Osteocyte (in vitro differentiated cells): ENCODE data around the gene CADM2. TPM values are rescaled to one million over a fixed set of nuclear protein-coding genes. Genes with fewer than 3 reads are reported as not detected.

ENCODE experiments used
- DNase-seq: peaks from one replicate; pipeline ENCODE4 v3.0.0; 2021; ENCODE audit warnings: mixed read lengths; ENCODE audit not compliant: unreplicated experiment; ENCODE audit errors: extremely low spot score
- H3K27ac Mint-ChIP-seq: one replicate; pipeline ENCODE4 v1.8.0; 2021; ENCODE audit warnings: mild to moderate bottlenecking, mixed read lengths; ENCODE audit not compliant: unreplicated experiment
- H3K27me3 Mint-ChIP-seq: one replicate; pipeline ENCODE4 v1.8.0; 2021; ENCODE audit warnings: mixed read lengths; ENCODE audit not compliant: unreplicated experiment
- H3K36me3 Mint-ChIP-seq: one replicate; pipeline ENCODE4 v1.8.0; 2021; ENCODE audit warnings: mixed read lengths; ENCODE audit not compliant: unreplicated experiment
- H3K4me1 Mint-ChIP-seq: one replicate; pipeline ENCODE4 v1.8.0; 2021; ENCODE audit warnings: mixed read lengths; ENCODE audit not compliant: unreplicated experiment
- H3K4me3 Mint-ChIP-seq: one replicate; pipeline ENCODE4 v1.8.0; 2021; ENCODE audit warnings: mild to moderate bottlenecking, moderate library complexity, mixed read lengths; ENCODE audit not compliant: unreplicated experiment
- H3K9me3 Mint-ChIP-seq: one replicate; pipeline ENCODE4 v1.8.0; 2021; ENCODE audit warnings: mixed read lengths; ENCODE audit not compliant: unreplicated experiment
- total RNA-seq: library from RNA; stranded (reverse); gene quantifications from 2 replicates; pipeline ENCODE4 v1.2.1, GENCODE V29; 2021
- TF ChIP-seq, protein P1 (sequence below): fragments of 200-600 bp; sonication (generic); IDR thresholded peaks from 2 replicates; pipeline ENCODE4 v1.5.0; 2021; ENCODE audit warnings: antibody characterized with exemption, mild to moderate bottlenecking, moderate library complexity

The CADM2 gene
- total RNA-seq, 1 donor from 2014 or later = 1.5 TPM

DNA sequence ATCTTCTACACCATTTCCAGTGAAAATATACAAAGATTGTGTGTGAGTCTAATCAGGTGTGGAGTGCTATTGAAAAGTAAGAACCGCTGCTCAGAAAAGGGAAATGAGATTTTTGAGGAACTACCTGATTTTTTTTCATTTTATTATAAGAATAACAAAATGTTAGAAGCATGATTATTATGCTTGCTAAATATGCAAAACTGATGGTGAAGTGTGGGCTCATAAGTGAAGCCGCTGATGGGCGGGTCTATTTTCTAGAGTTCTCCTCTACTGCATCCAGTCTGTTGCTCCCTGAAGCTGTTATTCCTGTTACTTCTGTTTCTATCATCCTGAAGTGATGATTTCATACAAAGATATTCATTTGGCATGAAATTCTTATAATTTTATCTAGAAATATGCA lies 612.0 kb downstream of the CADM2 start:
- H3K4me3 Mint-ChIP-seq = no peak overlapping the region
- no peaks in the 10 kb centered on the region for H3K9me3 Mint-ChIP-seq
- H3K27ac Mint-ChIP-seq = no peak overlapping the region
- DNase-seq = no peak
- no peaks in the 10 kb centered on the region for H3K27me3 Mint-ChIP-seq
- peaks cover 17% of the 10 kb centered on the region for H3K4me1 Mint-ChIP-seq
- TF ChIP-seq, protein P1, sequence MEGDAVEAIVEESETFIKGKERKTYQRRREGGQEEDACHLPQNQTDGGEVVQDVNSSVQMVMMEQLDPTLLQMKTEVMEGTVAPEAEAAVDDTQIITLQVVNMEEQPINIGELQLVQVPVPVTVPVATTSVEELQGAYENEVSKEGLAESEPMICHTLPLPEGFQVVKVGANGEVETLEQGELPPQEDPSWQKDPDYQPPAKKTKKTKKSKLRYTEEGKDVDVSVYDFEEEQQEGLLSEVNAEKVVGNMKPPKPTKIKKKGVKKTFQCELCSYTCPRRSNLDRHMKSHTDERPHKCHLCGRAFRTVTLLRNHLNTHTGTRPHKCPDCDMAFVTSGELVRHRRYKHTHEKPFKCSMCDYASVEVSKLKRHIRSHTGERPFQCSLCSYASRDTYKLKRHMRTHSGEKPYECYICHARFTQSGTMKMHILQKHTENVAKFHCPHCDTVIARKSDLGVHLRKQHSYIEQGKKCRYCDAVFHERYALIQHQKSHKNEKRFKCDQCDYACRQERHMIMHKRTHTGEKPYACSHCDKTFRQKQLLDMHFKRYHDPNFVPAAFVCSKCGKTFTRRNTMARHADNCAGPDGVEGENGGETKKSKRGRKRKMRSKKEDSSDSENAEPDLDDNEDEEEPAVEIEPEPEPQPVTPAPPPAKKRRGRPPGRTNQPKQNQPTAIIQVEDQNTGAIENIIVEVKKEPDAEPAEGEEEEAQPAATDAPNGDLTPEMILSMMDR = no peak
- H3K36me3 Mint-ChIP-seq = no peaks in the 10 kb centered on the region

DNA sequence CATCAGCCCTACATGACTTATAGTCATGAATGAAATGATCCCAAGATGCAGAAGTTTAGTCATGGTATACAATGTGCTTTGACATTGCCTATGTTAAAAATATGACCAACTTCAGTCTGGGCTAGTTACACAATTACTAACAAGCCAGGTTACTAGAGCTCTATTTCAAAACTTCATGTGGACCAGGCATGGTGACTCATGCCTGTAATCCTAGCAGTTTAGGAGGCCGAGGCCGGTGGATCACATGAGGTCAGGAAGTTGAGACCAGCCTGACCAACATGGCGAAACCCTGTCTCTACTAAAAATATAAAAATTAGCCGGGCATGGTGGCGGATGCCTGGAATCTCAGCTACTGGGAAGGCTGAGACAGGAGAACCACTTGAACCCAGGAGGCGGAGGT lies 613.0 kb downstream of the CADM2 start:
- no peak for DNase-seq
- no peak overlapping the region for H3K27ac Mint-ChIP-seq
- H3K27me3 Mint-ChIP-seq = no peaks in the 10 kb centered on the region
- H3K4me1 Mint-ChIP-seq = peaks cover 17% of the 10 kb centered on the region
- H3K9me3 Mint-ChIP-seq = peaks cover 7% of the 10 kb centered on the region
- H3K36me3 Mint-ChIP-seq = no peaks in the 10 kb centered on the region
- H3K4me3 Mint-ChIP-seq = no peak overlapping the region
- TF ChIP-seq, protein P1 = no peak

DNA sequence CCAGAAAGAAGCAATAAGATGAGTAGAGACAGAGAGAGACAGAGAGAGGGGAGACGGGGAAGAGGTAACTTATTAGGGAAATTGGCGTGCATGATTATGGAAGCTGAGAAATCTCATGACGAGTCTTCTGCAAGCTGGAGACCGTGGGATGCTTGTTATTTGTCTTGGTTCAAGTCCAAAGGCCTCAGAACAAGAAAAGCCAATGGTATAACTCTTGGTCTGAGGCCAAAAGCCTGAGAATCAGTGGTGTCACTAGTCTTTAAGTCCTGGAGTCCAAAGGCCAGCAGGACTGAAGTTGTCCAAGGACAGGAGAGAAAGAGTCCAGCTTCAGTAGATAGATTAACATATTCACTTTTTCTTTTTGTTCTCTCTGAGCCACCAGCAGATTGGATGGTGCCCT lies 613.6 kb downstream of the CADM2 start:
- no peak overlapping the region for H3K27ac Mint-ChIP-seq
- TF ChIP-seq, protein P1 = no peak
- DNase-seq = no peak

DNA sequence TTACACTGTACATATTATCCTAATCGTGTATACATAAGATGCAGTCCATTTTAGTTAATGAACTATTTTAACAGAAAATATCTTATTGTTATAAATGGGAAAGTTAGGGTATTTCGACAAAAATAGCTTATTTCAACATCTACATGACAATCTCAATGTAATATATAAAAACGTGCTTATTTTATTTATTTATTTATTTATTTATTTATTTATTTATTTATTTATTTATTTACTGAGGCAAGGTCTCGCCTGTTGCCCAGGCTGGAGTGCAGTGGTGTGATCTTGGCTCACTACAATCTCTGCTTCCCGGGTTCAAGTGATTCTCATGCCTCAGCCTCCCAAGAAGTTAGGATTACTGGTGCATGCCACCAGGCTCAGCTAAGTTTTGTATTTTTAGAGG lies 614.2 kb downstream of the CADM2 start:
- Mint-ChIP-seq H3K9me3 (peaks cover 7% of the 10 kb centered on the region), H3K27ac (no peak overlapping the region), H3K27me3 (no peaks in the 10 kb centered on the region), H3K36me3 (no peaks in the 10 kb centered on the region), H3K4me3 (no peak overlapping the region), H3K4me1 (peaks cover 17% of the 10 kb centered on the region)
- TF ChIP-seq, protein P1 = no peak
- DNase-seq = no peak

More for the DNA sequence above, 613.6 kb downstream of the CADM2 start:
- H3K4me3 Mint-ChIP-seq = no peak overlapping the region
- H3K27me3 Mint-ChIP-seq = no peaks in the 10 kb centered on the region
- no peaks in the 10 kb centered on the region for H3K36me3 Mint-ChIP-seq
- H3K4me1 Mint-ChIP-seq = peaks cover 17% of the 10 kb centered on the region
- H3K9me3 Mint-ChIP-seq = peaks cover 7% of the 10 kb centered on the region

DNA sequence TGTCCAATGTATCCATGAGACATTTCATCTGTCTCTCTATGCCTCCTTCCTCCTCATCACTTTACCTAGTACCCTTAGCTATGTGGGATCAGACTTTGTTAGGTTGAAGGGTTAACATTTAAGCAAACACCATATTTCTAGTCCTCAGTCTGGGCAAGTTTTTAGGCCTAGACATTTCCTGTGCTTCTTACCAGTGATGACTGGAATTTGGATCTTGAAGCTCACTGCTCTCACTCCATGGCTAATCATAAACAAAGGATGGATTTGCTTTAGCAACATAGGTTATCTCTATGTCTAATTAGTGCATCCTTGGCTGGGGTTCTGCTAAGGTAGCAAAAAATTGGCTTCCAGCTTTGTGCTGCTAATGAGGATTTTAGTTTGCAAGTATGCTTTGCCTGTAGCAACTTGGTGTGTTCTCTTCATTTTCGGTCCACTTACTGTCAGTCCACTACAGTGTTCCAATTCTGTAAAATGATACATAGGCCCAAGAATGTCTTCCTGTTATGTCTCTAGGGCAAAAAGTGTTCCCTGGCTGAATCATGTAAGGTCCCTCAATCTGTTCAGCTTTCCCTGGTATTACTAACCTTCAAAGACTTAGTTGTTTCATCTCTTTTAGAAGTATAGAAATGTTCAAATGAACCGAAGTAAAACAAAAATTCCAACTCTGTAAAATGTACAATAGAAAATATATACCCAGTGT lies 615.4 kb downstream of the CADM2 start:
- no peak for DNase-seq
- Mint-ChIP-seq H3K4me3 (no peak overlapping the region), H3K36me3 (no peaks in the 10 kb centered on the region), H3K27ac (no peak overlapping the region), H3K27me3 (peaks cover 1% of the 10 kb centered on the region), H3K9me3 (peaks cover 7% of the 10 kb centered on the region), H3K4me1 (peaks cover 17% of the 10 kb centered on the region)
- TF ChIP-seq, protein P1 = no peak
